B cell (primary cell): ENCODE results near the gene CD72.
"Not testable (repeated sequence)": the region's sequence is repeated elsewhere in the genome, so short reads cannot be mapped to it uniquely, and the experiment has no call there.

ENCODE experiments used
- CTCF ChIP-seq: fragments of 200-600 bp; IDR thresholded peaks from one replicate; pipeline ENCODE4 v1.8.0; 2022; ENCODE audit warnings: antibody characterized with exemption, mild to moderate bottlenecking
- EZH2 ChIP-seq: IDR thresholded peaks from 2 replicates; pipeline ENCODE4 v1.6.1; 2012; ENCODE audit warnings: borderline replicate concordance, low read depth, mild to moderate bottlenecking, moderate library complexity, low read length; ENCODE audit not compliant: insufficient read depth, poor library complexity, severe bottlenecking

GRCh38 chr9:35637427-35637955, 19.3 kb upstream of the CD72 start:
- not testable (repeated sequence) for TF ChIP-seq CTCF, EZH2
